NCI-H524 treated with DMSO at 0.1 percent for 48 hours (cell line): ENCODE measurements around the gene CMIP.

ENCODE experiments used
- DNase-seq: peaks from one replicate; lab custom pipeline; 2025; lab: John Stamatoyannopoulos, UW

Gene CMIP

GRCh38 chr16:81551151-81551808, 106.7 kb downstream of the CMIP start:
- DNase-seq: no peak

GRCh38 chr16:81551821-81552304, 107.3 kb downstream of the CMIP start:
- DNase-seq: no peak

- no peak for DNase-seq
These were observed 108.1 kb downstream of the CMIP start for GRCh38 chr16:81552743-81553079.

GRCh38 chr16:81553080-81553813, 108.6 kb downstream of the CMIP start:
- no peak for DNase-seq

GRCh38 chr16:81553814-81554675, 109.4 kb downstream of the CMIP start:
- no peak for DNase-seq

GRCh38 chr16:81554979-81555378, 110.4 kb downstream of the CMIP start:
- DNase-seq: no peak

- DNase-seq: no peak
These were observed 111.1 kb downstream of the CMIP start for GRCh38 chr16:81555660-81556059.

GRCh38 chr16:81556715-81557284, 112.2 kb downstream of the CMIP start:
- DNase-seq: no peak

- DNase-seq: no peak
These were observed 113.5 kb downstream of the CMIP start for GRCh38 chr16:81558077-81558443.

- no peak for DNase-seq
These were observed 114.0 kb downstream of the CMIP start for GRCh38 chr16:81558444-81559175.

- DNase-seq: no peak
These were observed 116.5 kb downstream of the CMIP start for GRCh38 chr16:81560979-81561657.

- DNase-seq: no peak
These were observed 117.7 kb downstream of the CMIP start for GRCh38 chr16:81562174-81562849.

- DNase-seq: no peak
These were observed 118.3 kb downstream of the CMIP start for GRCh38 chr16:81562926-81563325.

- DNase-seq: no peak
These were observed 119.9 kb downstream of the CMIP start for GRCh38 chr16:81564421-81564911.

- no peak for DNase-seq
These were observed 120.9 kb downstream of the CMIP start for GRCh38 chr16:81565321-81566028.

- no peak for DNase-seq
These were observed 121.7 kb downstream of the CMIP start for GRCh38 chr16:81566086-81567007.

GRCh38 chr16:81567087-81567486, 122.5 kb downstream of the CMIP start:
- no peak for DNase-seq

- DNase-seq: no peak
These were observed 123.6 kb downstream of the CMIP start for GRCh38 chr16:81567987-81568748.
